Measurements from ENCODE around the gene TAS1R1. TPM values are rescaled to one million over a fixed set of nuclear protein-coding genes. Genes with fewer than 3 reads are reported as not detected.
"Not testable (repeated sequence)": the region's sequence is repeated elsewhere in the genome, so short reads cannot be mapped to it uniquely, and the experiment has no call there.

The TAS1R1 gene
- total RNA-seq, 2 donors from 2014 or later = not detected

DNA sequence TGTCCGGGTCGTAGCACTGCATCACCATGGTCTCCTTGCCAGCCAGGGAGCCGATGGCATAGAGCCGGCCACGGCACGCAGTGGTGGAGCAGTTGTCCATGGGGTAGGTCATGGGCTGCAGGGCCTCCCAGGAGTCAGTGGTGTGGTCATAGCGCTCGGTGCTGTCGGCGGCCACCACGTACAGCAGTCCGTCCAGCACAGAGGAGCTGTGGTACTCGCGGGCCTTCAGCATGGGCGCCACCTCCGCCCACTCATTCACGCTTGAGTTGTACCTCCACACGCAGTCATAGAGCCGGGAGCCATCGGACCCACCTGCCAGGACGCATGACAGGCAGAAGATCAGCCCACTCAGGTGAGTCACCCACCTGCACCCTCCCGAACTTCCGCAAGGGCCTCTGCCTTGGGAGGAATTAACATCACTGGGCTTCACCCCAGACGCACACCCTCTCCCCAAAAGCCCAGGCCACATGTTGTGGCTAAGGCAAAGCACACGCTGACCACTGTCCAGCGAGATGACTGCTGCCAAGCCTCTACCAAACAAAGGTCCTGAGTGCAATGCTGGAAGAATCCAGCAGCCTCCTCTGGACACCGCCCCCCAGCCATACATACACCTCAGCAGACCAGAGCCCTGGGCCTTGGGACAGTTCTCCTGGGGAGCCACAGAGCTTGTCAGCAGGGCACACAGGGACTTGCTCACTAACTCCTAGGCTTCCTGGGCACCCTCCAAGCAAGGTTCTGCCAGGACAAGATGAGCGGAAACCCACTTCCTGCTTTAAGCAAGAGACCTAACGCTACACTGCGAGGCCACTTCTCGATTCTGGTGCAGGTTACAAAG, 44.3 kb downstream of the TAS1R1 start:
- no peaks in the 10 kb centered on the region for H3K9me3 ChIP-seq
- intact Hi-C loops (cut with DNase I) = no loop called here
- H3K36me3 ChIP-seq (replicated peaks in 1 of 2; ENCODE audit: insufficient read depth in 1 of 2, low read depth in 2 of 2) = peaks cover 0 to 14% of the 10 kb centered on the region in 2 donors
- peak overlapping the region in 2 of 4 donors; percentile 46 to 99 for H3K27ac ChIP-seq
- peaks cover 64% of the 10 kb centered on the region for H3K4me1 ChIP-seq
- DNase-seq = peak in 3 of 4 donors; percentile 33 to 58 (median 48)
- WGBS, 2 donors = 55 to 56% methylated on average over 10 to 31 of the region's 31 CpGs
- ATAC-seq = no peak
- H3K4me3 ChIP-seq = no peak overlapping the region
- H3K27me3 ChIP-seq = no peaks in the 10 kb centered on the region
- TF ChIP-seq, protein P1, sequence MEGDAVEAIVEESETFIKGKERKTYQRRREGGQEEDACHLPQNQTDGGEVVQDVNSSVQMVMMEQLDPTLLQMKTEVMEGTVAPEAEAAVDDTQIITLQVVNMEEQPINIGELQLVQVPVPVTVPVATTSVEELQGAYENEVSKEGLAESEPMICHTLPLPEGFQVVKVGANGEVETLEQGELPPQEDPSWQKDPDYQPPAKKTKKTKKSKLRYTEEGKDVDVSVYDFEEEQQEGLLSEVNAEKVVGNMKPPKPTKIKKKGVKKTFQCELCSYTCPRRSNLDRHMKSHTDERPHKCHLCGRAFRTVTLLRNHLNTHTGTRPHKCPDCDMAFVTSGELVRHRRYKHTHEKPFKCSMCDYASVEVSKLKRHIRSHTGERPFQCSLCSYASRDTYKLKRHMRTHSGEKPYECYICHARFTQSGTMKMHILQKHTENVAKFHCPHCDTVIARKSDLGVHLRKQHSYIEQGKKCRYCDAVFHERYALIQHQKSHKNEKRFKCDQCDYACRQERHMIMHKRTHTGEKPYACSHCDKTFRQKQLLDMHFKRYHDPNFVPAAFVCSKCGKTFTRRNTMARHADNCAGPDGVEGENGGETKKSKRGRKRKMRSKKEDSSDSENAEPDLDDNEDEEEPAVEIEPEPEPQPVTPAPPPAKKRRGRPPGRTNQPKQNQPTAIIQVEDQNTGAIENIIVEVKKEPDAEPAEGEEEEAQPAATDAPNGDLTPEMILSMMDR (IDR thresholded peaks at IDR 0.05) = peak in 1 of 7 experiments; percentile 13
- peak in 1 of 3 donors; percentile 3 for TF ChIP-seq POLR2A (IDR thresholded peaks at IDR 0.05)

DNA sequence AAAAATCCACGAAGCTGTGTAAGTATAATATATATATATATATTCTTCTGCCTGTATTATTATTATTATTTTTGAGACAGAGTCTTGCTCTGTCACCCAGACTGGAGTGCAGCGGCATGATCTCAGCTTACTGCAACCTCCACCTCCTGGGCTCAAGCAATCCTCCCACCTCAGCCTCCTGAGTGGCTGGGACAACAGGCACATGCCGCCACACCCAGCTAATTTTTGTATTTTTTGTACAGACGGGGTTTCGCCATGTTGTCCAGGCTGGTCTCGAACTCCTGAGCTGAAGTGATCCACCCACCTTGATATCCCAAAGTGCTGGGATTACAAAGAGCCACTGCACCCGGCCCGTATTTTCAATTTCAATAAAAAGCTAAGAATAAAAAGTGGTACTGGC, 44.9 kb downstream of the TAS1R1 start:
- Histone ChIP-seq H3K4me3 (peak overlapping the region in 1 of 2 donors; percentile 53), H3K27ac (peak overlapping the region in 3 of 4 donors; percentile 92 to 99 (median 99)), H3K4me1 (peaks cover 70% of the 10 kb centered on the region), H3K36me3 (replicated peaks in 1 of 2; ENCODE audit: insufficient read depth in 1 of 2, low read depth in 2 of 2) (peaks cover 0 to 14% of the 10 kb centered on the region in 2 donors)
- WGBS, 2 donors = 35 to 54% methylated on average over 8 of the region's 8 CpGs
- ATAC-seq; intact Hi-C loops (cut with DNase I); H3K9me3 ChIP-seq; H3K27me3 ChIP-seq; DNase-seq: not testable (repeated sequence)

DNA sequence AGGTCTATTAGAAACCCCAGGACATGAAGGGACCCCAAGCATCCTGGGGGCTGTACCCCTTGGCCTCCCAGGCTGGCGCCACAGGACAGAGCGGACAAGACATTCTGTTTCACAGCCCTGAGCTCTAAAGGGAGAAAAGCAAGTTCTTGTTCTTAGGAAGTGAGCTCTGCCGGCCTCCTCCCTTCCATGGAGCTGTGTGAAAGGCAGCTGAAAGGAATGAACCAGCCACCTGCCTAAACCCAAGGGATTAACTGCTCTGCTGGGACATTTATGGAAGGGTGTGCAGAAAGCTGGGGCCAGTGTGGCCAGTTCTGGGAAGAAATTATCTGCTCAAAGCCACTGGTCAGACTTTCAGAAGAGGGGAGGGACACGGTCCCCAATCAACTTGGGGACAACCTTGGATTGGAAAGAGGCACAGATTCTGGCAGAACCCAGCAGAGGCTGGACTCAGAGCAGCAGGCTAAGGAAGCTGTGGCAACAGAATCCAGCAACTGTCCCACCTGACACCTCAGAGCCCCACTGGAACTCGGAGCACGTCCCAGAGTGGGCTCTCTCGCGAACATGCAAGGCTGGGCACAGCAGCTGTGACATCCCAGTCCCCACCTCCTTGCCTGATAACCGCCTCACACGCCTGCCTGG, 45.4 kb downstream of the TAS1R1 start:
- Histone ChIP-seq H3K4me3 (peak overlapping the region in 1 of 2 donors; percentile 53), H3K36me3 (replicated peaks in 1 of 2; ENCODE audit: insufficient read depth in 1 of 2, low read depth in 2 of 2) (peaks cover 0 to 10% of the 10 kb centered on the region in 2 donors), H3K27me3 (no peaks in the 10 kb centered on the region), H3K4me1 (peaks cover 69% of the 10 kb centered on the region), H3K9me3 (no peaks in the 10 kb centered on the region), H3K27ac (peak overlapping the region; percentile 86 to 99 (median 96))
- 11 to 12% methylated on average over 9 to 10 of the region's 10 CpGs for WGBS, 2 donors
- no peak for DNase-seq
- ATAC-seq = no peak
- intact Hi-C loops (cut with DNase I) = no loop called here
- TF ChIP-seq, protein P1 (IDR thresholded peaks at IDR 0.05) = no peak
- TF ChIP-seq POLR2A (IDR thresholded peaks at IDR 0.05) = no peak

DNA sequence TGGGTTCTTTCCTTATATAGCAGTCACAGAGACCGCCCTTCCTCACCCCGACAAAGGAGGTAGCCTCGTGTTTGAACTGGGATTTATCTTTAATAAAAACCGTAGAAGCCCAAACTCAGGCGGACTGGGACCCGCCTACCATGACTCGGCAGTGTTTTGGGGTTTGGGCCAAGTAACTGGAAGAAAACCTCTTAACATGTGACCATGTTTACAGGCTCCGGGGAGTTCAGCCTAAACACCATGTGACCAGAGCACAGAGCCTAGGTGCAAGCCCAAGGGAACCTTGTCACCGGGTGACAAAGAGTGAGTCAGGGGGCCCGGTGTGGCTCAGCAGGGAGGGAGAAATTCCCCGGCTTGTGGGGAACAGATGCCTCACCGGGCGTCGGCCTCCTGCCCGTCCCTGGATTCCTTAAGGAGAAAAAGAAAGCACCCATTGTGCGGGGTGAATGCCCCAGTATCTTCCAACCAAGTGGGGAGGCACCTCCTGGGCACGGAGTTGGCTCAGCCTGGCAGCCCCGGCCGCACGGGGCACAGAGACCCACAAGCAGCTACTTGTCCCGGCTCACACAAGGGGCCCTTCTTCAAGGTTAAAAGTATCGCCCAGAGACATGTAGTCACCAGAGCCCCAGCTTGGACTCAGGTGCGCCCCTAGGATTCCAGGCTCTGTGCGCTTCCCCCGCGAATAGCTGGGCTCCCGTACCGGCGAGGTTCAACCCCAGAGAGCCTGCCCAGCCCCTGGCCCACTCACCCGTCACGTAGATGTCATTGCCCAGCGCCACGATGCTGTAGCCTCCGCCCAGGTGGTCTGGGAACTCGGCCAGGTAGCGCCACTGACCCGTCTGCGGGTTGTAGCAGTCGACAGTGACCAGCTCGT, 46.2 kb downstream of the TAS1R1 start:
- no peaks in the 10 kb centered on the region for H3K27me3 ChIP-seq
- peaks cover 0 to 7% of the 10 kb centered on the region in 2 donors for H3K36me3 ChIP-seq (replicated peaks in 1 of 2; ENCODE audit: insufficient read depth in 1 of 2, low read depth in 2 of 2)
- TF ChIP-seq, protein P1 (IDR thresholded peaks at IDR 0.05) = no peak
- TF ChIP-seq POLR2A (IDR thresholded peaks at IDR 0.05) = peak; percentile 80 to 92 (median 85)
- intact Hi-C loops (cut with DNase I) = no loop called here
- DNase-seq (peak; percentile 84 to 94 (median 92)), ATAC-seq (peak; percentile 61)
- H3K4me3 ChIP-seq = peak overlapping the region; percentile 53 to 75
- H3K4me1 ChIP-seq = peaks cover 62% of the 10 kb centered on the region
- WGBS, 2 donors = 0% methylated on average over 14 to 40 of the region's 40 CpGs
- H3K27ac ChIP-seq = peak overlapping the region; percentile 86 to 99 (median 96)
- H3K9me3 ChIP-seq = no peaks in the 10 kb centered on the region

Measured in body of pancreas (tissue), 4 donors.